SKM-1 (cell line): ENCODE results near the gene RPGRIP1L.

ENCODE experiments used
- DNase-seq: peaks from one replicate; lab custom pipeline; 2025; ENCODE audit not compliant: unreplicated experiment; lab: John Stamatoyannopoulos, UW

Gene RPGRIP1L

GRCh38 chr16:53703590-53704444 is at the start of gene RPGRIP1L, which contains the start of gene FTO:
TSS of gene RPGRIP1L (minus strand) at chr16:53703859. CDS start at chr16:53700723, 3,136 bp downstream.
TSS of gene FTO (plus strand) at chr16:53704156.
- DNase-seq = peak; percentile 98

GRCh38 chr16:53753431-53753830 is 49.8 kb upstream of the RPGRIP1L start:
- no peak for DNase-seq

GRCh38 chr16:53752560-53752959 is 48.9 kb upstream of the RPGRIP1L start:
- DNase-seq = no peak

GRCh38 chr16:53745753-53746266 is 42.2 kb upstream of the RPGRIP1L start:
- no peak for DNase-seq

DNA sequence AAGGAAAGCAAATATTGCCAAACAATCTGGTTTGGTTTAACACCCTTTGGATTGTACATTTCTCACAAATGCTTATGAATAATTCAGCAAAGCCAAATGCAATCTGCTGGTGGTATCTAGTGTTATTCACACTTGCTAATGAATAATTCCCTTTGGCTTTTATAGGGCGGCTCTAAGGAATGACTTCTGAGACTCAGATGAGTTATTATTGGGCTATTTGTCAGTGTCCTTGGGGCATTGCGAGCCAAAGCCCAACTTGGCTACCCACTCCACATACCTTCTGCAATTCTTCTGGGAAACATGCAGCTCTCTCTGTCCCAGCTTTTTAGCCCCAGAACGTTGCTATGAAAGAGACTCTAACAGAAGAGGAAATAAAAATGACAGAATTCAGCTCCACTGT is 41.4 kb upstream of the RPGRIP1L start:
- no peak for DNase-seq

GRCh38 chr16:53744449-53744848 is 40.8 kb upstream of the RPGRIP1L start:
- no peak for DNase-seq

DNA sequence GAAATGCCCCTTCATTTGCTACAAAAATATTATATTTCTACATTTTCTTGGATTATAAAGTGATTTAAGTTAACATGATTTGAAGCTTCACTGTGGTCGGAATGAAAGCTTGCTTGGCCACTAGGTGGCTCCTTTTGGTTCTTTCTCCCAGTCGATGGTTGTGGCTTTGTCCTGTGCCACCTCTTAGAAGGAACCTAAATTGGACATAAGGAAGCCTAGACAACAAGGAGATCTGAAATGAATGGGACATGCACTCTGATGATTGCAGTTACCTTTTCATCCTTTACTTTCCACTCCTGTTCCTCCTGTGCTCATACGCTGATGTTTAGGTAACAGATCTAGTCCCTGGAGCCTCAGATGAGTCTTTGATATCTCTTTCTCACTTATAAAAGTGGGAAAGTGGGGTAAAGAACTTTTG is 39.5 kb upstream of the RPGRIP1L start:
- peak; percentile 8 for DNase-seq

DNA sequence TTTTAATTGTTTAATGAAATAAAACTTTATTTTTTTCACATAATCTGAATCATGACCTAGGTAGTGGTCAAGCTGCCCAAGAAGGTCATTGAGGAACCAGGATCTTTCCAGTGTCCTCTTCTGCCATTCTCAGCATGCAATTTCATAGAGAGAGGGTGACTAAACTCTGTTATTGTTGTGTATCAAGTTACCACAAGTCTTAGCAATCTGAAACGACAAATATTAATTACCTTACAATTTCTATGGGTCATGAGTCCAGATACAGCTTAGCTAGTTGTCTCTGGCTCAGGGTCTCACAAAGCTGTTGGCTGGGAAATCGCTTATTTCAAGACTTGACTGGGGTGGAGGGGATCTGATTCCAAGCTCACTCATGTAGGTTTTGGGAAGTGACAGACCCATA is 37.9 kb upstream of the RPGRIP1L start:
- no peak for DNase-seq

DNA sequence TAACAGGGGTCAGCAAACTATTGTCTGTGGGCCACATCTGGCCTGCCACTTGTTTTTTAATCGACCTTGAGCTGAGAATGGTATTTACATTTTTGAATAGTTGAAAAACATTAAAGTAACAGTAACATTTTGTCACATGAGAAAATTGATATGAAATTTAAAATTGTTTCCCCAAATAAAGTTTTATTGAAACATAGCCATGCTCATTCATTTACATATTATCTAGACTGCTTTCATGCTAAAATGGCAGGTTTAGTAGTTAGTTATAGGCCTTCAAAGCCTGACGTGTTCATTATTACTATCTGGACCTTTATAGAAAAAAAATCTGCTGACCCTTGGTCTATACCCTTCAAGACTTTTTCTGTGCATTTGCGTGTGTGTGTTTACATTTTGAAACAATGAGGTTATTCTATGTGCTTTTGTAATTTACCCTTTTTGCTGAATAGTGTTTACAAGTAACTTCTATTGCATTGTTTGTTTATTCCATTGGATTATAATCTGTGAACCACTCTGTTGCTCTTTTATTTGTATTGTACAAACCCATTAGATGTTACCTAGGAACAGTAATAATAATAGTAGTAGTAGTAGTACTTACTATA is 37.4 kb upstream of the RPGRIP1L start:
- DNase-seq = no peak

DNA sequence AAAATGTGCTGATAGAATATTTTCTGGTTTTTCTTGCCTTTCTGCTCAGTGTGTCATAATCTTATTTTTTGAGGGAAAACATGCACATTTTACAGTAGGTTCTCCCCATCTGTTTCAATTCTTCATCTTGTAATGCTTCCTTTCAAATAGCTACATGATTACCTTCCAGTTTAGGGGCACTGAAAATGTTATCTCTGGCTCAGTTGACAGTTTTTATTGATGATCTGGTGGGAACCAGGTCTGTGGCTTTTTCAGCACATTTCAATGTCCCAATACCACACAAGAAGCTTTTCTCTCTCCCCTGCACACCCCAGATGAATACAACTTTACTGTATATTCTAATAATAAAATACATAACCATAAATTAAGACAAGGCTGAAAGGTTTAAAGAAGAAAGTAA is 36.8 kb upstream of the RPGRIP1L start:
- no peak for DNase-seq

DNA sequence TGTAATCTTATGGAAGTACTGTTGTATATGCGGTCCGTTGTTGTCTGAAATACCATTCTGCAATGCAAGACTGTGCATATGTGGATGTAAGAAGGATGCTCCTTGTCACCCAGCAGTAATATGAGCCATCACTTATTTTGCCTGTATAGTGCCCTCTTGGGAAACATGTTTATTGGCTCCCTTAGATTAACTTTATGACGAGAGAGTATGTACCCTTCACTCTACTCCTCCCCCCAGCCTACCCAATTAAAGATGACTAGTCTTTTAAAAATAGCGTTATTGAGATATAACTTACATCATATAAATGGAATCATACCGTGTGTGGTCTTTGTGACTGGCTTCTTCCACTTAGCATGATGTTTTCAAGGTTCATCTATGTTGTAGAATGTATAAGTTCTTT is 33.9 kb upstream of the RPGRIP1L start:
- DNase-seq = no peak

- no peak for DNase-seq
Observed at GRCh38 chr16:53736297-53736696, 32.6 kb upstream of the RPGRIP1L start.

DNA sequence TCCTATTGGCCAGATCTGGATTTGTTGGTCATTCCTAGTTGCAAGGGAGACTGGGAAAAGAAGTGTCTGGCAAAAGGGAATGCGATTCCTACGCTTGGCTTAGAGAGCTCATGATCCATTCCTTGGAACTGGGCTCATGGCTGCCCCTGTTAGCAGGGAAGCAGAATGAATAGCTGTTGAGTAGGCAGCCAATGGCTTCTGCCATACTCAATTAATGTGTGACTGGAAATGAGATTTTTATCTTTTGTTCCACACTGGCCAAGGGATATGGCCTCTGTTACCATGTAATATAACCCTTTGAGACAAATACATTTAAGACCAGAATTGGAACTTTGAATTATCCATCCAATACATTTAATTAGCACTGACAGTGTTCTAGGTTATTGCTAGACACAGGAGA is 31.2 kb upstream of the RPGRIP1L start:
- DNase-seq = no peak

DNA sequence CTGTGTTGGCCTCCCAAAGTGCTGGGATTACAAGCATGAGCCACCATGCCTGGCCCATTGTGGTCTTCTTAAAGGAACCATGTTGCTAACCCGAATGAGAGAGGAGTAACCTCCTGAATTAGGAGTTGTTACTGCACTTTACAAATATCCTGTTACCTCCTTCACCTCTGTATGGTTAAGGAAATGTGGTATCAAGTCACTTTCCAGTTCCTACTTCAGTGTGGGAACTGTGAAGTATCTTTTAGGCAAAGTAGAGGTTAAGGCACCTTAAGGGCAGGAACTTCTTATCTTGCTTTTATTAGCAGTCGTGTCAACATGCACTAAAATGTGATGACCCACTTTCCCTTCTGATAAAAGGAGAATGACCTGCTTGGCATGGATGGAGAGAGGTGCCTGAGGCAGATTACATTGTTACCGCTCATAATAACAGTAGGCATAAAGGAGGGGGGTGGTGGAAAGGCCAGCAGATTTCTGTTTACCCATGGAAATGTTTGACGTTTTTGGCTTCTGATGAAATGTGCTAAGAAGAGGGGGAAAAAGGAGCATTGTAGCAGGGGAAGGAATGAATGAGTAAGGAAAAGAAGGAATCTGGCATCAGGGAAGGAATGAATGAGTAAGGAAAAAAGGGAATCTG is 28.8 kb upstream of the RPGRIP1L start:
- DNase-seq = no peak

- DNase-seq = no peak
Observed at GRCh38 chr16:53730693-53731092, 27.0 kb upstream of the RPGRIP1L start.

- no peak for DNase-seq
Observed at GRCh38 chr16:53726625-53727024, 23.0 kb upstream of the RPGRIP1L start.

GRCh38 chr16:53721017-53721416 is 17.4 kb upstream of the RPGRIP1L start:
- DNase-seq = no peak

DNA sequence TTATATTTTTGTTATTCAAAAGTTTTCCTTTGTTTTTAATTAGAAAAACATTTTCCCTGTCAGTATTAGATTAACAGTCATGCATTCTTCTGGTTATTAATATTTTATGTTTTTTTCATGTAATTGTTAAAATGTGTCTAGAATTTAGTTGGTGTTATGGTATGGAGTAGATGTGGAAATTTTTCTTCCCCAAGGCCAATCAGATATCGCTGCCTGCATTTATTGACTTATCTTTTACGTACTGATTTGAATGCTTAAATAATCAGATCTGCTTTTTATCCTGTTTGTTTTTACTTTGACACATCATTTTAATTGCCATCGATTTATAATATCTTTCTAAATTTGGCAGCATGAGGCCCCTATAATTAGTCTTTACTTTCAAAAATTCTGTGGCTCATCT is 13.9 kb upstream of the RPGRIP1L start:
- DNase-seq = no peak

GRCh38 chr16:53715023-53715384 is 11.3 kb upstream of the RPGRIP1L start:
- no peak for DNase-seq

GRCh38 chr16:53714205-53715022 is 10.8 kb upstream of the RPGRIP1L start:
- no peak for DNase-seq
